ENCODE measurements around the gene SHC4.
A peak's percentile ranks its signal among the peaks of the same experiment; 100 is the strongest.
"Not testable (repeated sequence)": the region's sequence is repeated elsewhere in the genome, so short reads cannot be mapped to it uniquely, and the experiment has no call there.

The SHC4 gene

DNA sequence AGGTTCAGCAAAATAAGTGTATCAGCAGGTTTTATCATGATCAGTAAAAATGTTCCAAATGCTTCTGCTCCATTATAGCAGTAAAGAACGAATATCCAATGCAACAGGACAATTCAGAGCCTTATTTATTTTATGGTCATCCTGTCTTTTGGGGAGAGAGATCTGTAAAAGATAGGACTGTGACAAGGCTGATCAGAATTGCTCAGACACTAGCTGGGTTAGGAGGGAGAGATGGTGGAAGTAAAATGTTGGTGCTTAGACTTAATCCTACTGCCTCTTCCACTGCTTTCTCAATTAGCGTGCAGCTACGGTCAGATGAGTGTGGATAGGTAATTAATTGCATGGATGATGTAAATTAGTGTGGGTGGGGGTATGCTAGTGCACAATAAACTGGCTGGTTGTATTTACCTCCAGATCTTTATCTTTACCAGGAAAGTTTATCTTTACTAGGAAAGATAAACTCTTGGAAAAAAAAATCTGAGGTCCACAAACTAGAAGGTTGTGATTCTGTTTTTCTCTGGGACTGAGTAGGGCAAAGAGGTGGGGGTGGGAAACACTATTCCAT is 83.6 kb downstream of the SHC4 start:
- no peak for DNase-seq (ENCODE audit: low read depth)

DNA sequence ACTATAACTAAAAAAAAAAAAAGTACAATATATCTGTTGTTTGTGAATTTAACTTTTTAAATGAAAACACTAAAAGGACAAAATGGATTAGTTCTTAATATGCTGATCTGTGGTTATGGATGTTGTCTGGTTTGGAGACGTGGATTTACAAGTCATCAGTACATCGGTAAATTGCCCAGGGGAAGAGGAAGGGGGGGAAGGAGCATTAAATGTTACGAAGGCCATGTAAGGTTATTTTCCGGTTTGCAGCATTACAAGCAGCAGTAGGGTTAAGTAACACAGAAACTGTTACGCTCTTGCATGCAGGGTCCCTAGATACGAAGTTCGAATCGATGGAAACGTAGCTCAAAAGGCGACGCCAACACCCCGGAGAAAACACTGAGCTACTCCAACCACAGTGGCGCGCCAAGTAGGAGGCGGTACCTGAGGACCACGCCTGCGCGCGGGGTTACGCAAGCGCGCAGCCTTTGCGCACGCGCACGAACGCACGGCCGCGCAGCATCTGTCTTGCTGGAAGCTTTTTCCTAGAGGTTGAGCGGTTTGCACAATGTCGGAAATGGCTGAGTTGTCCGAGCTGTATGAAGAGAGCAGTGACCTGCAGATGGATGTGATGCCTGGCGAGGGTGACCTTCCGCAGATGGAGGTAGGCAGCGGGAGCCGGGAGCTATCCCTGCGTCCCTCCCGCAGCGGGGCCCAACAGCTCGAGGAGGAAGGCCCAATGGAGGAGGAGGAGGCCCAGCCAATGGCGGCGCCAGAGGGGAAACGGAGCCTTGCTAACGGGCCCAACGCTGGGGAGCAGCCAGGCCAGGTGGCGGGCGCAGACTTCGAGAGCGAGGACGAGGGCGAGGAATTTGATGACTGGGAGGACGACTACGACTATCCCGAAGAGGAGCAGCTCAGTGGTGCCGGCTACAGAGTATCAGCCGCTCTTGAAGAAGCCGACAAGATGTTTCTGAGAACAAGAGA is 85.8 kb downstream of the SHC4 start, which contains the start of gene EID1:
TSS of gene EID1 (plus strand) at position 505 of the 966 bp plus-strand sequence. CDS start at position 548, 43 bp downstream.
- DNase-seq (ENCODE audit: low read depth) = peak; percentile 87

- DNase-seq (ENCODE audit: low read depth) = no peak
Observed at GRCh38 chr15:48876057-48876456, 87.7 kb downstream of the SHC4 start.

DNA sequence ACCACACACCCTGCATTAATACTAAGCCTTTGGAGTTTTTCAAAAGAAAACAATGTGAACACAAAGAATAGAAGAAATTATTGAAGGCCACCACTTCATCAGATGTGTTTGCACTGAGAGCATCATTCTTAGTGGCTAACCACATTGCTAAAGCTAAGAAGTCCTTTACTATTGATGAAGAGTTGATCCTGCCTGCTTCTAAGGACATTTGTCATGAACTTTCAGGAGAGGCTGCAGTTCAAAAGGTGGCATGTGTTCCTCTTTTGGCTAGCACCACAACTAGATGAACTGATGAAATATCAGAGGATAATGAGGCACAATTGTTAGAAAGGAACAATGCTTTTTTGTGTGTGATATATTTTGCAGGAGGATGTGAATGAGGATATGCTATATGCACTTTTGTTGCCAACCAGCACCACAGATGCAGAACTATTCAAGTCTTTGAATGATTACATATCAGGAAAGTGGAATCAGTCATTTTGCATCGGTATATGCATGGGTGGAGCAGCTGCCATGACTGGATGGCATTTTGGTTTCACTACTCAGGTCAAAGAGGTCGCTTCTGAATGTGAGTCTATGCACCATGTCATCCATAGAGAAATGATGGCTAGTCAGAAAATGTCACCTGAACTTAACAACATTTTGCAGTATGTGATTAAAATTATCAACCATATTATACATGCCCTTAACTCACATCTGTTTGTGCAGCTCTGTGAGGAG is 88.3 kb downstream of the SHC4 start:
- DNase-seq (ENCODE audit: low read depth) = no peak

- no peak for DNase-seq (ENCODE audit: low read depth)
Observed at GRCh38 chr15:48872632-48873031, 91.1 kb downstream of the SHC4 start.

- no peak for DNase-seq (ENCODE audit: low read depth)
Observed at GRCh38 chr15:48871542-48871941, 92.2 kb downstream of the SHC4 start.

- DNase-seq (ENCODE audit: low read depth) = no peak
Observed at GRCh38 chr15:48869966-48870365, 93.8 kb downstream of the SHC4 start.

GRCh38 chr15:48868536-48868935 is 95.2 kb downstream of the SHC4 start:
- peak; percentile 35 for DNase-seq (ENCODE audit: low read depth)

- DNase-seq (ENCODE audit: low read depth) = no peak
Observed at GRCh38 chr15:48868023-48868422, 95.7 kb downstream of the SHC4 start.

DNA sequence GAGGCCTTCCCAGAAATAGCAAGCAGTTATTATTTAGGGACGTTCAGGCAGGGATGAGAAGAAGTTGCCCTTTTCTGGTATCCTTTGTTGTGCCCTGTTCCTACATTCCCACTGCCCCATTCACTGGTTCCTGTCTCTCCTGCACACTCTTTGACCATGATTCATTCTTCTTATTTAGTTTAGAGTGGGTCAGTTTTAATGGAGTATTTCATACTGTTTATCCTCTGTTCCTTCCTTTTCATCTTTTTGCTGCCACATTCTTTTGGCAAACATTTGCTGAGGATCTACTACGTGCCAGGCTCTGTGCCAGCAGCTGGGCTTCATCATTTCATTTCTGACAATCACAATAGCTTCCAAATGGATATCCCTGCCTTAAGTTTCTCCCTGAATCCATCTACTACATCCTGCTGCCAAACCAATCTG is 97.6 kb downstream of the SHC4 start:
- peak; percentile 42 for DNase-seq (ENCODE audit: low read depth)

GRCh38 chr15:48865370-48866079 is 98.2 kb downstream of the SHC4 start:
- DNase-seq (ENCODE audit: low read depth) = no peak

DNA sequence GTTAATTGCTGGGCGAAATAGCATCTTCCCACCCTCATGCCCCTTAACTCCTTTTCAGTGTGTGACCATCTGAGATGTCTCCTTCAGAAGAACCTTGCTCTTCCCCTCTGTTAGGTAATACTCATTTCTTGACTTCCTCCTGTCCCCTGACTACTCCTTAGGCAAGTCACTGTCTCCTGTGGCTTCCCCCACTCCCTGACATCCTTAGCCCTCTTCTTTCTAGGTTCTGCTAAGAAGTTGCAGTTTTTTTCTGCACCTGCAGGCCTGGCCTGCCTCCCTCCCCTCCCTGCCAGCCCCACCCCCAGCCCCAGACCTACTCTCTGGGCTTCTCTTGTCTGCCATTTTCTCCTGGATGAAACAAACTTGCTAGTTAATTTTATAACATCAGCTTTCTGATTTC is 101.0 kb downstream of the SHC4 start:
- DNase-seq (ENCODE audit: low read depth) = no peak

- peak; percentile 39 for DNase-seq (ENCODE audit: low read depth)
Observed at GRCh38 chr15:48861813-48862431, 101.8 kb downstream of the SHC4 start.

GRCh38 chr15:48859426-48859825 is 104.3 kb downstream of the SHC4 start:
- no peak for DNase-seq (ENCODE audit: low read depth)

- DNase-seq (ENCODE audit: low read depth) = no peak
Observed at GRCh38 chr15:48858401-48858800, 105.3 kb downstream of the SHC4 start.

GRCh38 chr15:48856942-48857341 is 106.8 kb downstream of the SHC4 start:
- DNase-seq (ENCODE audit: low read depth) = no peak

GRCh38 chr15:48855501-48856440 is 107.9 kb downstream of the SHC4 start:
- peak; percentile 30 for DNase-seq (ENCODE audit: low read depth)

DNA sequence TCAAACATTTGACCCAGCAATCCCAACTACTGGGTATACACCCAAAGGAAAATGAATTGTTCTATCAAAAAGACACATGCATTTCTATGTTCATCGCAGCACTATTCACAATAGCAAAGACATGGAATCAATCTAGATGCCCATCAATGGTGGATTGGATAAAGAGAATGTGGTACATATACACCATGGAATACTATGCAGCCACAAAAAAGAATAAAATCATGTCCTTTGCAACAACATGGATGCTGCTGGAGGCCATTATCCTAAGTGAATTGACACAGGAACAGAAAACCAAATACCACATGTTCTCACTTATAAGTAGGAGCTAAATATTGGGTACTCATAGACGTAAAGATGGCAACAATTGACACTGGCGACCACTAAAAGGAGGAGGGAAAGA is 109.3 kb downstream of the SHC4 start:
- DNase-seq (ENCODE audit: low read depth) = not testable (repeated sequence)

DNA sequence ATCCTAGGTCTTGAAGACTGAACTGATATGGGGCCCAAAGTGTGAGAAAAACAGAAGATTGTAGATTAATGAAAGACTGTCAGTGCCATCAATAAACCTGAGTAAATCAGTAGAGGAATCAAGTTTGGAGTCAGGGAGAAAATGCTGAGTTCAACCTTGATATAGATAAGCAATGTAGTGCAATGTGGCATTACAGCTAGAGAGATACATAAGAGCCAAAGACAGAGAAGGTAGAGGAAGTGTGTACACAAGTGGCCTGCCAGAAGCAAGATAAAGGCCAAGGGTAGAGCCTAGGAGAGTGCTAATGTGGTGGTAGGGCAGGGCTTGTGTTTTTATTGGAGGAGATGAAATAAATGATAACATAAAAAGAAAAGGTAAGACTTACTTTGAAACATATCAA is 111.8 kb downstream of the SHC4 start:
- DNase-seq (ENCODE audit: low read depth) = no peak

- DNase-seq (ENCODE audit: low read depth) = no peak
Observed at GRCh38 chr15:48850648-48851047, 113.1 kb downstream of the SHC4 start.

Data from GM04504 (cell line).